GM18909 (cell line): ENCODE measurements around the gene PLEKHH1.
"Not testable (repeated sequence)": the region's sequence is repeated elsewhere in the genome, so short reads cannot be mapped to it uniquely, and the experiment has no call there.

Experiments
- ATAC-seq: cut with Tn5 transposase; IDR thresholded peaks from one replicate; pipeline ENCODE4 v1.9.1; 2021; ENCODE audit warnings: mild to moderate bottlenecking; ENCODE audit not compliant: unreplicated experiment, poor library complexity

The PLEKHH1 gene

GRCh38 chr14:67619446-67620216 lies 86.5 kb downstream of the PLEKHH1 start, which contains the start of gene ARG2:
Gene ARG2 (plus strand): TSS chr14:67619920. CDS start chr14:67619978, 58 bp downstream.
- peak; percentile 93 for ATAC-seq

GRCh38 chr14:67620217-67620785 lies 87.2 kb downstream of the PLEKHH1 start:
- no peak for ATAC-seq

- ATAC-seq = no peak
Measured at GRCh38 chr14:67622675-67623074, 89.6 kb downstream of the PLEKHH1 start.

- no peak for ATAC-seq
Measured at GRCh38 chr14:67623114-67623513, 90.0 kb downstream of the PLEKHH1 start.

GRCh38 chr14:67626131-67626530 lies 93.0 kb downstream of the PLEKHH1 start:
- ATAC-seq = not testable (repeated sequence)

- ATAC-seq = no peak
Measured at GRCh38 chr14:67627519-67627918, 94.4 kb downstream of the PLEKHH1 start.

- ATAC-seq = no peak
Measured at GRCh38 chr14:67630186-67630585, 97.1 kb downstream of the PLEKHH1 start.

- no peak for ATAC-seq
Measured at GRCh38 chr14:67630938-67631337, 97.8 kb downstream of the PLEKHH1 start.

GRCh38 chr14:67633451-67634147 lies 100.5 kb downstream of the PLEKHH1 start:
- ATAC-seq = no peak

- no peak for ATAC-seq
Measured at GRCh38 chr14:67636361-67636919, 103.3 kb downstream of the PLEKHH1 start.

- no peak for ATAC-seq
Measured at GRCh38 chr14:67638642-67639041, 105.6 kb downstream of the PLEKHH1 start.
